ENCODE results near the gene CAMTA1.

GRCh38 chr1:7019510-7019909 is 234.3 kb downstream of the CAMTA1 start:
- no peak for TF ChIP-seq POLR2A (IDR thresholded peaks at IDR 0.05; ENCODE audit: low read length)
- TF ChIP-seq GATA1 (IDR thresholded peaks at IDR 0.05; ENCODE audit: low read depth, low read length) = no peak

Data from erythroblast (primary cell).